ENCODE data around the gene SMPDL3A.

GRCh38 chr6:122781716-122782115 is 7.3 kb upstream of the SMPDL3A start:
- TF ChIP-seq POLR2A (IDR thresholded peaks at IDR 0.05) (no peak), EP300 (IDR thresholded peaks at IDR 0.05) (no peak)
